Measurements from ENCODE around the gene MAGOH. TPM values are rescaled to one million over a fixed set of nuclear protein-coding genes. Genes with fewer than 3 reads are reported as not detected.

Gene MAGOH
- total RNA-seq, 2 experiments from 2014 or later, result 90.9 to 91.4 TPM

DNA sequence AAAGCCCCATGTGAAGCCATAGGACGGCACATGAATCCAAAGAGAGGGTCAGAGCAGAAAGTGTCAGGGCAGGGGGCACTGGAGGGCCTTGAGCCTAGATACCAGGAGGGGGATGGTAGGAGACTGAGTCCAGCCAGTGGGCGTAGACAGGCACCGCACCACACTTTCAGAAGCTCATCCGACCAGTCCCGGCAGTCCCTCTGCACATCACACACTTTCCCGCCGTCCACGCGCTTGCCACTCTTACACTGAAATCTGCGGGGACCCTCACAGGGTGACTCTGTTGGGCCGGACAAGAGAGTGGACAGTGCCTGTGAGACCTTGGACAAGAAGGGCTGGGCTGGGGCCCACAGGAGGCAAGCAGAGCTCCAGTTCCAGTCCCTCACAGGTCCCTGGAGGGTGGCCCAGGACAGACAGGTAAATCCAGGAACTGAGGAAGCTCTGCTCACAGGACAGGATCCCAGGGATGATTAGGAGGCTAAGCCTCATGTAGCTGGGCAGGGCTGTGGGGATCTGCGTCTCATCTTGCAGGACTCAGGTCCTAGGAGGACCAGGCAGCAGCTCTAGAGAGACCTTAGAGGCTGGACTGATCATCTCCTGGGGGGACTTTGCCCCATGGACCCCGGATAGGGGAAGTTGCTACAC, 36.3 kb upstream of the MAGOH start:
- CTCF ChIA-PET, result no interaction called here

DNA sequence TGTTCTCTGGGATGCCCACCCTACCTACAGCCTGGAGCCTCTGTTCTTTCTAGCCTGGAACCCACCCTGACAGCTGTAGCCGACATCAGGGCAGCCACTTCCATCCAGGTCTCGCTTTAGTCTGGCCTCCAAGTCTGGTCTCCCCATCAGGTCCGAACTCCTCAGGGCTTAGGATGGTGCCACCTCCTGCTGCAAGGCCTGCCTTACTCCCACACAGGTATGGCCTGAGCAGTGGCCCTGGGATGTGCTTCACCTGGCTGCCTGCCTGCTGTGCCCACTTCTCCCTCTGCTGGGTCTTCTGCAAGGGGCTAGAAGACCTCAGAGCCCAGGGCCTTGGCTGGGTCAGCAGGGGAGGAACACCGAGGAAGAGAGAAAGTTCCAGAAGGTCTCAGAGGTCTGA, 35.7 kb upstream of the MAGOH start:
- no peaks in the 10 kb centered on the region for H3K9me3 Mint-ChIP-seq
- H3K4me3 Mint-ChIP-seq, result no peak overlapping the region
- CTCF ChIA-PET, result no interaction called here
- TF ChIP-seq, protein P1, sequence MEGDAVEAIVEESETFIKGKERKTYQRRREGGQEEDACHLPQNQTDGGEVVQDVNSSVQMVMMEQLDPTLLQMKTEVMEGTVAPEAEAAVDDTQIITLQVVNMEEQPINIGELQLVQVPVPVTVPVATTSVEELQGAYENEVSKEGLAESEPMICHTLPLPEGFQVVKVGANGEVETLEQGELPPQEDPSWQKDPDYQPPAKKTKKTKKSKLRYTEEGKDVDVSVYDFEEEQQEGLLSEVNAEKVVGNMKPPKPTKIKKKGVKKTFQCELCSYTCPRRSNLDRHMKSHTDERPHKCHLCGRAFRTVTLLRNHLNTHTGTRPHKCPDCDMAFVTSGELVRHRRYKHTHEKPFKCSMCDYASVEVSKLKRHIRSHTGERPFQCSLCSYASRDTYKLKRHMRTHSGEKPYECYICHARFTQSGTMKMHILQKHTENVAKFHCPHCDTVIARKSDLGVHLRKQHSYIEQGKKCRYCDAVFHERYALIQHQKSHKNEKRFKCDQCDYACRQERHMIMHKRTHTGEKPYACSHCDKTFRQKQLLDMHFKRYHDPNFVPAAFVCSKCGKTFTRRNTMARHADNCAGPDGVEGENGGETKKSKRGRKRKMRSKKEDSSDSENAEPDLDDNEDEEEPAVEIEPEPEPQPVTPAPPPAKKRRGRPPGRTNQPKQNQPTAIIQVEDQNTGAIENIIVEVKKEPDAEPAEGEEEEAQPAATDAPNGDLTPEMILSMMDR (IDR thresholded peaks at IDR 0.05), result no peak
- intact Hi-C loops (cut with micrococcal nuclease), result no loop called here
- H3K27ac Mint-ChIP-seq, result peak overlapping the region; percentile 11
- no peak for DNase-seq
- POLR2A ChIA-PET, result interaction anchor here (0.6 kb wide), 1 partner anchor 20 kb away, joined by 3 read pairs; no protein-coding TSS in a partner anchor
- peaks cover 53% of the 10 kb centered on the region for H3K36me3 Mint-ChIP-seq (ENCODE audit: low read depth)
- H3K4me1 Mint-ChIP-seq (ENCODE audit: low read depth), result no peaks in the 10 kb centered on the region
- H3K27me3 Mint-ChIP-seq, result no peaks in the 10 kb centered on the region
- ATAC-seq, result no peak

More for the DNA sequence above, 36.3 kb upstream of the MAGOH start:
- POLR2A ChIA-PET, result no interaction called here
- Mint-ChIP-seq H3K4me3 (no peak overlapping the region), H3K27me3 (no peaks in the 10 kb centered on the region), H3K27ac (peak overlapping the region; percentile 11), H3K36me3 (ENCODE audit: low read depth) (peaks cover 51% of the 10 kb centered on the region), H3K4me1 (ENCODE audit: low read depth) (no peaks in the 10 kb centered on the region), H3K9me3 (no peaks in the 10 kb centered on the region)
- intact Hi-C loops (cut with micrococcal nuclease), result no loop called here
- ATAC-seq (no peak), DNase-seq (no peak)
- TF ChIP-seq, protein P1 (IDR thresholded peaks at IDR 0.05), result no peak

DNA sequence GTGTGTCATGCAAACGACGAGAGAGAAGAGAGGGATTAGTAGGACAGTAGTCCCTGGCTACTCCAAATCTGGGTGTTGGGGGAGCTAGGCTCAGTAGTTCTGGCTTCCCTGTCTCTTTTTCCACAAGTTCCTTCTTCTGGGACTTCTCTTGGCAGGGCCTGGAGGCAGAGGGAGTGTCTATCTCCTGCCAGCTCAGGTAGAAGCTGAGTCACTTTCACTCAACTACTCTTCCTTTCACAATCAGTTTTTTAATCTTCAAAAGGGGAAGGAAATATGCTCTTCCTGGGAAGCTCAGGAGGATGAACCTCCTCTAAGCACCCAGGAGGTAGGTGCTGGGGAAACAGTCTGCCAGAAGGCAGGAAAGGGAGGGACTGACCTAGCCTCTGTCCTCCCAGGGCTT, 35.2 kb upstream of the MAGOH start:
- ATAC-seq, result no peak
- H3K4me1 Mint-ChIP-seq (ENCODE audit: low read depth), result no peaks in the 10 kb centered on the region
- intact Hi-C loops (cut with micrococcal nuclease), result no loop called here
- no peak overlapping the region for H3K4me3 Mint-ChIP-seq
- POLR2A ChIA-PET, result interaction anchor here (0.6 kb wide), 1 partner anchor 19 kb away, joined by 3 read pairs; no protein-coding TSS in a partner anchor
- H3K27me3 Mint-ChIP-seq, result no peaks in the 10 kb centered on the region
- peaks cover 55% of the 10 kb centered on the region for H3K36me3 Mint-ChIP-seq (ENCODE audit: low read depth)
- no peak for DNase-seq
- no peaks in the 10 kb centered on the region for H3K9me3 Mint-ChIP-seq
- no peak overlapping the region for H3K27ac Mint-ChIP-seq
- CTCF ChIA-PET, result interaction anchor here (1.9 kb wide), 1 partner anchor 120 kb away, joined by 5 read pairs; no protein-coding TSS in a partner anchor
- TF ChIP-seq, protein P1 (IDR thresholded peaks at IDR 0.05), result no peak

DNA sequence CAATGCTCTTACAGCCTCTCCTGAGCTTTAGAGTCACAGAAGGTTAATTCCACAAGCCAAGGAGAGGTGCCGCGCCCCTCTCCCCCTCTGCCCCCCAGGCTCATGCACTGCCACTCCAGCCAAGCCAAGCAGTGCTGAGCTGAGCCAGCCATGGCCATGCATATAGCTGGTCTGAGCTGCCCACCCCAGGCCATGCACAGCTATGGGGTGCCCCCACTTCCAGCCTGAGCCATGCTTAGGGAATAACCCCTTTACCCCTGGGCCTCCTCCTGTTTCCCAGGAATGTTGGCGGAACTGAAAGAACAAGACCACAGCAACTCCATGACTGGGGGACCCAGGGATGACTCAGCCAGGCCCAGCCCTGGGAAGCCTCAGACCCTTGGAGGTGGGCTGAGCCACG, 34.0 kb upstream of the MAGOH start:
- CTCF ChIA-PET, result interaction anchor here (1.9 kb wide), 1 partner anchor 121 kb away, joined by 5 read pairs; no protein-coding TSS in a partner anchor
- no peak for ATAC-seq

More for the DNA sequence above, 34.0 kb upstream of the MAGOH start:
- intact Hi-C loops (cut with micrococcal nuclease), result no loop called here
- Mint-ChIP-seq H3K4me3 (no peak overlapping the region), H3K27me3 (no peaks in the 10 kb centered on the region), H3K36me3 (ENCODE audit: low read depth) (peaks cover 49% of the 10 kb centered on the region), H3K4me1 (ENCODE audit: low read depth) (no peaks in the 10 kb centered on the region), H3K9me3 (no peaks in the 10 kb centered on the region), H3K27ac (no peak overlapping the region)
- POLR2A ChIA-PET, result no interaction called here
- TF ChIP-seq, protein P1 (IDR thresholded peaks at IDR 0.05), result no peak
- DNase-seq, result no peak
